Measurements from ENCODE around the gene PCNT.

PCNT gene

GRCh38 chr21:46334351-46335140 is 10.6 kb downstream of the PCNT start:
- DNase-seq, result no peak

- DNase-seq, result no peak
Measured at GRCh38 chr21:46336603-46337002, 12.6 kb downstream of the PCNT start.

GRCh38 chr21:46340998-46341397 is 17.0 kb downstream of the PCNT start:
- no peak for DNase-seq

GRCh38 chr21:46344219-46344915 is 20.4 kb downstream of the PCNT start:
- DNase-seq, result no peak

GRCh38 chr21:46345861-46346260 is 21.9 kb downstream of the PCNT start:
- no peak for DNase-seq

GRCh38 chr21:46346296-46347202 is 22.6 kb downstream of the PCNT start:
- DNase-seq, result no peak

GRCh38 chr21:46347203-46347550 is 23.2 kb downstream of the PCNT start:
- no peak for DNase-seq

GRCh38 chr21:46347791-46348381 is 23.9 kb downstream of the PCNT start:
- DNase-seq, result no peak

GRCh38 chr21:46349134-46349760 is 25.3 kb downstream of the PCNT start:
- DNase-seq, result no peak

GRCh38 chr21:46350571-46350970 is 26.6 kb downstream of the PCNT start:
- DNase-seq, result no peak

- DNase-seq, result no peak
Measured at GRCh38 chr21:46350981-46351380, 27.0 kb downstream of the PCNT start.

- DNase-seq, result no peak
Measured at GRCh38 chr21:46351476-46352163, 27.7 kb downstream of the PCNT start.

- DNase-seq, result no peak
Measured at GRCh38 chr21:46352164-46352515, 28.2 kb downstream of the PCNT start.

GRCh38 chr21:46352913-46353312 is 29.0 kb downstream of the PCNT start:
- DNase-seq, result no peak

- no peak for DNase-seq
Measured at GRCh38 chr21:46354046-46354445, 30.1 kb downstream of the PCNT start.

GRCh38 chr21:46354518-46354917 is 30.6 kb downstream of the PCNT start:
- DNase-seq, result no peak

GRCh38 chr21:46355161-46356004 is 31.4 kb downstream of the PCNT start:
- DNase-seq, result no peak

GRCh38 chr21:46356005-46356338 is 32.0 kb downstream of the PCNT start:
- no peak for DNase-seq

- DNase-seq, result no peak
Measured at GRCh38 chr21:46356494-46357334, 32.8 kb downstream of the PCNT start.

GRCh38 chr21:46357335-46357604 is 33.3 kb downstream of the PCNT start:
- DNase-seq, result no peak
